GM23338 (cell line): Measurements from ENCODE around the gene UNC5C. TPM values are rescaled to one million over a fixed set of nuclear protein-coding genes. Genes with fewer than 3 reads are reported as not detected.

Source experiments
- ATAC-seq: fragments of 200-7000 bp; cut with Tn5 transposase; 3 replicates; pipeline ENCODE4 v1.9.1; 2020
- DNase-seq: peaks from one replicate; pipeline ENCODE4 v3.0.0-alpha.2; 2015; ENCODE audit warnings: low spot score
- H2AFZ ChIP-seq: fragments of 200-600 bp; sonication (generic); 2 replicates; pipeline ENCODE4 v1.8.0; 2016; ENCODE audit warnings: antibody characterized with exemption, mild to moderate bottlenecking, moderate library complexity
- H3F3A ChIP-seq: fragments of 200-600 bp; sonication (generic); replicated peaks from 2 replicates; pipeline ENCODE4 v1.8.0; 2017; ENCODE audit warnings: antibody characterized with exemption, mixed run types, low read depth
- H3K27ac ChIP-seq: fragments of 200-600 bp; sonication (generic); 2 replicates; pipeline ENCODE4 v1.6.1; 2016; ENCODE audit warnings: low read depth
- H3K27me3 ChIP-seq: fragments of 200-600 bp; sonication (generic); 2 replicates; pipeline ENCODE4 v1.8.0; 2016; ENCODE audit warnings: mild to moderate bottlenecking, mixed run types, moderate library complexity; ENCODE audit not compliant: insufficient read depth
- H3K36me3 ChIP-seq: fragments of 200-600 bp; sonication (generic); 2 replicates; pipeline ENCODE4 v1.8.0; 2016; ENCODE audit warnings: mild to moderate bottlenecking; ENCODE audit not compliant: insufficient read depth
- H3K4me1 ChIP-seq: fragments of 200-600 bp; sonication (generic); 2 replicates; pipeline ENCODE4 v1.8.0; 2016; ENCODE audit warnings: mild to moderate bottlenecking, moderate library complexity; ENCODE audit not compliant: insufficient read depth
- H3K4me2 ChIP-seq: fragments of 200-600 bp; sonication (generic); 2 replicates; pipeline ENCODE4 v1.7.1; 2017; ENCODE audit warnings: mixed run types
- H3K4me3 ChIP-seq: fragments of 200-600 bp; sonication (generic); 2 replicates; pipeline ENCODE4 v1.6.1; 2016; ENCODE audit warnings: mixed run types
- H3K79me2 ChIP-seq: fragments of 200-600 bp; sonication (generic); replicated peaks from 2 replicates; pipeline ENCODE4 v1.8.0; 2017; ENCODE audit warnings: mild to moderate bottlenecking; ENCODE audit not compliant: insufficient read depth
- H3K9me2 ChIP-seq: fragments of 200-600 bp; sonication (generic); 2 replicates; pipeline ENCODE4 v1.8.0; 2017; ENCODE audit not compliant: insufficient read depth
- H4K20me1 ChIP-seq: fragments of 200-600 bp; sonication (generic); replicated peaks from 2 replicates; pipeline ENCODE4 v1.8.0; 2017; ENCODE audit warnings: mild to moderate bottlenecking; ENCODE audit not compliant: insufficient read depth
- H3K27ac Mint-ChIP-seq: 2 replicates; pipeline ENCODE4 v1.8.0; 2020; ENCODE audit warnings: inconsistent platforms, mild to moderate bottlenecking, moderate library complexity, mixed read lengths
- H3K27me3 Mint-ChIP-seq: 3 replicates; pipeline ENCODE4 v1.8.0; 2022; ENCODE audit warnings: low read depth, mild to moderate bottlenecking, moderate library complexity, mixed read lengths, inconsistent platforms; ENCODE audit not compliant: insufficient read depth, poor library complexity
- H3K36me3 Mint-ChIP-seq: 3 replicates; pipeline ENCODE4 v1.8.0; 2021; ENCODE audit warnings: low read depth, mild to moderate bottlenecking, inconsistent platforms, moderate library complexity, mixed read lengths
- H3K4me1 Mint-ChIP-seq: 3 replicates; pipeline ENCODE4 v1.8.0; 2020; ENCODE audit warnings: mild to moderate bottlenecking, inconsistent platforms, mixed read lengths
- H3K4me3 Mint-ChIP-seq: 3 replicates; pipeline ENCODE4 v1.8.0; 2021; ENCODE audit warnings: moderate library complexity, mild to moderate bottlenecking, inconsistent platforms, mixed read lengths
- H3K9me3 Mint-ChIP-seq: 3 replicates; pipeline ENCODE4 v1.8.0; 2020; ENCODE audit warnings: moderate library complexity, mild to moderate bottlenecking, inconsistent platforms, mixed read lengths
- EZH2 ChIP-seq: fragments of 200-600 bp; sonication (generic); IDR thresholded peaks from one replicate; pipeline ENCODE4 v1.8.0; 2017; ENCODE audit warnings: antibody characterized with exemption, mild to moderate bottlenecking, low read depth; ENCODE audit not compliant: unreplicated experiment
- STAT1 ChIP-seq: IDR thresholded peaks from one replicate; pipeline ENCODE4 v1.6.1; 2016; ENCODE audit warnings: antibody characterized with exemption; ENCODE audit not compliant: unreplicated experiment
- ZNF331 ChIP-seq: fragments of 250-450 bp; sonication (Bioruptor Pico); IDR thresholded peaks from 2 replicates; pipeline ENCODE4 v1.5.0; 2020; ENCODE audit warnings: low read depth, mild to moderate bottlenecking, moderate library complexity
- ZNF462 ChIP-seq: fragments of 250-450 bp; sonication (Bioruptor Pico); IDR thresholded peaks from 2 replicates; pipeline ENCODE4 v1.5.0; 2020; ENCODE audit warnings: mild to moderate bottlenecking, moderate library complexity
- polyA plus RNA-seq: library from polyadenylated mRNA; unstranded; fragments of >200 nt; fragmentation: Nextera tagmentation; extraction: Ambion mirVana; gene quantifications from 2 replicates; pipeline ENCODE4 v1.2.1, GENCODE V29; 2016
- total RNA-seq: library from RNA; depleted of rRNA; stranded (reverse); fragments of >200 nt; shearing (Covaris generic); gene quantifications from 2 replicates; pipeline ENCODE4 v1.2.3, GENCODE V29; 2014
- TF ChIP-seq, protein P1 (sequence below): IDR thresholded peaks from one replicate; pipeline ENCODE4 v1.6.1; 2018; ENCODE audit warnings: antibody characterized with exemption; ENCODE audit not compliant: unreplicated experiment
- TF ChIP-seq, protein P2 (sequence below), 2 experiments: fragments of 200-600 bp in 1 of 2; sonication (generic) in 1 of 2; conservative IDR thresholded peaks; 2 replicates each; pipeline versions ENCODE4 v1.5.1 to v1.6.1; 2016 to 2017; ENCODE audit warnings: antibody characterized with exemption in 2 of 2, low read depth in 2 of 2, mild to moderate bottlenecking in 2 of 2, moderate library complexity in 1 of 2

The UNC5C gene
- total and polyA plus RNA-seq, 2 experiments from 2014 or later: 0.08 to 0.21 TPM

- Histone ChIP-seq H3K4me1 (no peaks in the 10 kb centered on the region), H2AFZ (no peak overlapping the region), H3K9me2 (no peaks in the 10 kb centered on the region), H3K36me3 (no peaks in the 10 kb centered on the region), H3K79me2 (no peaks in the 10 kb centered on the region), H3K27me3 (no peaks in the 10 kb centered on the region), H4K20me1 (no peaks in the 10 kb centered on the region), H3K4me2 (no peak overlapping the region), H3K27ac (no peak overlapping the region), H3F3A (no peaks in the 10 kb centered on the region), H3K4me3 (no peak overlapping the region)
- peaks cover 4% of the 10 kb centered on the region; the same call in 1 of the 3 replicates for H3K4me1 Mint-ChIP-seq
- H3K4me3 Mint-ChIP-seq: no peak overlapping the region
- no peaks in the 10 kb centered on the region for H3K9me3 Mint-ChIP-seq
- ATAC-seq (no peak), DNase-seq (no peak)
- H3K36me3 Mint-ChIP-seq: no peaks in the 10 kb centered on the region
- TF ChIP-seq STAT1: no peak
- TF ChIP-seq, protein P1, sequence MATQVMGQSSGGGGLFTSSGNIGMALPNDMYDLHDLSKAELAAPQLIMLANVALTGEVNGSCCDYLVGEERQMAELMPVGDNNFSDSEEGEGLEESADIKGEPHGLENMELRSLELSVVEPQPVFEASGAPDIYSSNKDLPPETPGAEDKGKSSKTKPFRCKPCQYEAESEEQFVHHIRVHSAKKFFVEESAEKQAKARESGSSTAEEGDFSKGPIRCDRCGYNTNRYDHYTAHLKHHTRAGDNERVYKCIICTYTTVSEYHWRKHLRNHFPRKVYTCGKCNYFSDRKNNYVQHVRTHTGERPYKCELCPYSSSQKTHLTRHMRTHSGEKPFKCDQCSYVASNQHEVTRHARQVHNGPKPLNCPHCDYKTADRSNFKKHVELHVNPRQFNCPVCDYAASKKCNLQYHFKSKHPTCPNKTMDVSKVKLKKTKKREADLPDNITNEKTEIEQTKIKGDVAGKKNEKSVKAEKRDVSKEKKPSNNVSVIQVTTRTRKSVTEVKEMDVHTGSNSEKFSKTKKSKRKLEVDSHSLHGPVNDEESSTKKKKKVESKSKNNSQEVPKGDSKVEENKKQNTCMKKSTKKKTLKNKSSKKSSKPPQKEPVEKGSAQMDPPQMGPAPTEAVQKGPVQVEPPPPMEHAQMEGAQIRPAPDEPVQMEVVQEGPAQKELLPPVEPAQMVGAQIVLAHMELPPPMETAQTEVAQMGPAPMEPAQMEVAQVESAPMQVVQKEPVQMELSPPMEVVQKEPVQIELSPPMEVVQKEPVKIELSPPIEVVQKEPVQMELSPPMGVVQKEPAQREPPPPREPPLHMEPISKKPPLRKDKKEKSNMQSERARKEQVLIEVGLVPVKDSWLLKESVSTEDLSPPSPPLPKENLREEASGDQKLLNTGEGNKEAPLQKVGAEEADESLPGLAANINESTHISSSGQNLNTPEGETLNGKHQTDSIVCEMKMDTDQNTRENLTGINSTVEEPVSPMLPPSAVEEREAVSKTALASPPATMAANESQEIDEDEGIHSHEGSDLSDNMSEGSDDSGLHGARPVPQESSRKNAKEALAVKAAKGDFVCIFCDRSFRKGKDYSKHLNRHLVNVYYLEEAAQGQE: no peak
- no peaks in the 10 kb centered on the region for H3K27me3 Mint-ChIP-seq
- H3K27ac Mint-ChIP-seq: no peak overlapping the region
These were observed 43.6 kb downstream of the UNC5C start for GRCh38 chr4:95505151-95505550.

- no peaks in the 10 kb centered on the region for H3K79me2 ChIP-seq
- TF ChIP-seq, protein P2, sequence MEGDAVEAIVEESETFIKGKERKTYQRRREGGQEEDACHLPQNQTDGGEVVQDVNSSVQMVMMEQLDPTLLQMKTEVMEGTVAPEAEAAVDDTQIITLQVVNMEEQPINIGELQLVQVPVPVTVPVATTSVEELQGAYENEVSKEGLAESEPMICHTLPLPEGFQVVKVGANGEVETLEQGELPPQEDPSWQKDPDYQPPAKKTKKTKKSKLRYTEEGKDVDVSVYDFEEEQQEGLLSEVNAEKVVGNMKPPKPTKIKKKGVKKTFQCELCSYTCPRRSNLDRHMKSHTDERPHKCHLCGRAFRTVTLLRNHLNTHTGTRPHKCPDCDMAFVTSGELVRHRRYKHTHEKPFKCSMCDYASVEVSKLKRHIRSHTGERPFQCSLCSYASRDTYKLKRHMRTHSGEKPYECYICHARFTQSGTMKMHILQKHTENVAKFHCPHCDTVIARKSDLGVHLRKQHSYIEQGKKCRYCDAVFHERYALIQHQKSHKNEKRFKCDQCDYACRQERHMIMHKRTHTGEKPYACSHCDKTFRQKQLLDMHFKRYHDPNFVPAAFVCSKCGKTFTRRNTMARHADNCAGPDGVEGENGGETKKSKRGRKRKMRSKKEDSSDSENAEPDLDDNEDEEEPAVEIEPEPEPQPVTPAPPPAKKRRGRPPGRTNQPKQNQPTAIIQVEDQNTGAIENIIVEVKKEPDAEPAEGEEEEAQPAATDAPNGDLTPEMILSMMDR (conservative IDR thresholded peaks at IDR 0.05; ENCODE audit: low read depth in 2 of 2): no peak
- TF ChIP-seq ZNF331: no peak
- TF ChIP-seq, protein P1: no peak
- no peak for TF ChIP-seq EZH2
- no peak for TF ChIP-seq ZNF462 (CRISPR knock-in tag)
These were observed 44.3 kb downstream of the UNC5C start for GRCh38 chr4:95504501-95504900.

More at GRCh38 chr4:95504501-95504900, 44.3 kb downstream of the UNC5C start:
- H3K4me1 ChIP-seq: no peaks in the 10 kb centered on the region
- ATAC-seq (no peak), DNase-seq (no peak)
- Mint-ChIP-seq H3K9me3 (no peaks in the 10 kb centered on the region), H3K4me3 (no peak overlapping the region), H3K27ac (no peak overlapping the region), H3K4me1 (peaks cover 4% of the 10 kb centered on the region; the same call in 1 of the 3 replicates), H3K36me3 (no peaks in the 10 kb centered on the region), H3K27me3 (no peaks in the 10 kb centered on the region)
- no peaks in the 10 kb centered on the region for H3K27me3 ChIP-seq
- no peaks in the 10 kb centered on the region for H3F3A ChIP-seq
- H2AFZ ChIP-seq: no peak overlapping the region
- H3K9me2 ChIP-seq: no peaks in the 10 kb centered on the region
- no peak overlapping the region for H3K4me2 ChIP-seq
- no peaks in the 10 kb centered on the region for H4K20me1 ChIP-seq
- H3K4me3 ChIP-seq: no peak overlapping the region
- H3K36me3 ChIP-seq: no peaks in the 10 kb centered on the region
- H3K27ac ChIP-seq: no peak overlapping the region
